K562 (cell line): ENCODE data around the gene ANP32B. TPM values are rescaled to one million over a fixed set of nuclear protein-coding genes. Genes with fewer than 3 reads are reported as not detected.

Experiments used
- ATAC-seq: fragments of 200-7000 bp; cut with Tn5 transposase; 3 replicates; pipeline ENCODE4 v1.9.1; 2020; ENCODE audit warnings: moderate library complexity
- BruUV-seq: library from RNA; stranded (reverse); fragments of 400-500 nt; replicated peaks from 2 replicates; lab custom pipeline; 2021; lab: Mats Ljungman, UMichigan
- CTCF ChIA-PET: fragments of 300-600 bp; formaldehyde crosslinking; extraction: SDS; loops from one replicate; lab custom pipeline; 2021; ENCODE audit warnings: low intra/inter-chr PET ratio; lab: Yijun Ruan, JAX
- POLR2A ChIA-PET: fragments of 300-600, 350-650 bp; sonication (Branson Sonifier 250); formaldehyde crosslinking; extraction: SDS; loops from one replicate; lab custom pipeline; 2021; ENCODE audit warnings: antibody characterized with exemption, inconsistent platforms; lab: Yijun Ruan, JAX
- DNase-seq, 4 experiments: peaks; one replicate each; pipeline versions ENCODE4 v3.0.0 to v3.0.0-alpha.2; 2011 to 2018; ENCODE audit warnings: low spot score in 3 of 4, mixed read lengths in 3 of 4; ENCODE audit errors: extremely low read depth in 1 of 4
- FAIRE-seq: peaks from 2 replicates; lab custom pipeline; 2011; peaks lifted over from hg19 to GRCh38; lab: Jason Lieb, UNC
- H2AFZ ChIP-seq: 2 replicates; pipeline ENCODE4 v1.6.0; 2011; ENCODE audit warnings: low read depth, low read length, control low read depth, inconsistent platforms
- H3K27ac ChIP-seq: fragments of 200-600 bp; 3 replicates; pipeline ENCODE4 v1.8.0; 2011; ENCODE audit warnings: low read depth, mild to moderate bottlenecking, control low read depth, inconsistent platforms, low read length, moderate library complexity, mixed read lengths; ENCODE audit errors: extremely low read depth
- H3K27me3 ChIP-seq, 2 experiments: fragments of 300-600 bp in 1 of 2; 2 replicates in 1 of 2; 3 replicates in 1 of 2; pipeline versions ENCODE4 v1.6.0 to v1.8.0; 2011; ENCODE audit warnings: inconsistent platforms in 2 of 2, low read length in 2 of 2, mild to moderate bottlenecking in 1 of 2, mixed read lengths in 1 of 2, moderate library complexity in 1 of 2; ENCODE audit not compliant: control insufficient read depth in 2 of 2, insufficient read depth in 2 of 2
- H3K36me3 ChIP-seq: fragments of 300-600 bp; 3 replicates; pipeline ENCODE4 v1.8.0; 2011; ENCODE audit warnings: mild to moderate bottlenecking, low read length, inconsistent platforms; ENCODE audit not compliant: control insufficient read depth, insufficient read depth
- H3K4me1 ChIP-seq, 2 experiments: fragments of 200-600 bp in 1 of 2; replicated peaks in 1 of 2; 2 replicates in 1 of 2; 3 replicates in 1 of 2; pipeline versions ENCODE4 v1.5.1 to v1.8.0; 2011; ENCODE audit warnings: inconsistent platforms in 2 of 2, low read length in 2 of 2, mild to moderate bottlenecking in 1 of 2, mixed read lengths in 1 of 2, moderate library complexity in 1 of 2; ENCODE audit not compliant: control insufficient read depth in 2 of 2, insufficient read depth in 2 of 2
- H3K4me2 ChIP-seq: 2 replicates; pipeline ENCODE4 v1.6.1; 2011; ENCODE audit warnings: low read length, control low read depth, inconsistent platforms, mixed read lengths; ENCODE audit not compliant: insufficient read depth
- H3K4me3 ChIP-seq: fragments of 200-600 bp; sonication (generic), shearing (Covaris generic); 2 replicates; pipeline ENCODE4 v1.5.1; 2016; ENCODE audit warnings: control low read depth, inconsistent platforms
- H3K79me2 ChIP-seq: fragments of 200-600 bp; 3 replicates; pipeline ENCODE4 v1.8.0; 2011; ENCODE audit warnings: low read length, inconsistent platforms; ENCODE audit not compliant: control insufficient read depth, insufficient read depth
- H3K9ac ChIP-seq, 2 experiments: 2 replicates each; pipeline versions ENCODE4 v1.6.0 to v1.6.1; 2011; ENCODE audit warnings: low read depth in 2 of 2, low read length in 2 of 2, control low read depth in 1 of 2, inconsistent platforms in 1 of 2, mild to moderate bottlenecking in 1 of 2, mixed read lengths in 1 of 2; ENCODE audit not compliant: insufficient read depth in 1 of 2
- H3K9me1 ChIP-seq: one replicate; pipeline ENCODE4 v1.6.0; 2011; ENCODE audit warnings: inconsistent platforms, mild to moderate bottlenecking, low read length, moderate library complexity; ENCODE audit not compliant: control insufficient read depth, insufficient read depth
- H3K9me3 ChIP-seq: replicated peaks from 2 replicates; pipeline ENCODE4 v1.5.1; 2011; ENCODE audit warnings: low read depth, low read length, inconsistent platforms; ENCODE audit not compliant: control insufficient read depth, insufficient read depth
- H4K20me1 ChIP-seq: replicated peaks from 2 replicates; pipeline ENCODE4 v1.6.1; 2011; ENCODE audit warnings: low read length, inconsistent platforms, mixed read lengths; ENCODE audit not compliant: control insufficient read depth, insufficient read depth
- FIP1L1 ChIP-seq: fragments of 200-400 bp; formaldehyde crosslinking; IDR thresholded peaks from 2 replicates; pipeline ENCODE4 v1.6.1; 2018; ENCODE audit warnings: mild to moderate bottlenecking, low read depth, low read length; ENCODE audit not compliant: poor library complexity, severe bottlenecking
- PML ChIP-seq: IDR thresholded peaks from 2 replicates; pipeline ENCODE4 v1.6.1; 2012; ENCODE audit warnings: low read length, inconsistent platforms
- POLR2G ChIP-seq: fragments of 200-400 bp; formaldehyde crosslinking; IDR thresholded peaks from 2 replicates; pipeline ENCODE4 v1.6.1; 2017; ENCODE audit warnings: low read depth, mild to moderate bottlenecking, antibody characterized with exemption, low read length, moderate library complexity
- POLR2H ChIP-seq: IDR thresholded peaks from 2 replicates; pipeline ENCODE4 v1.6.1; 2016; ENCODE audit warnings: missing genetic modification characterization, low read depth, mild to moderate bottlenecking, control low read depth, missing compliant biosample characterization, moderate library complexity
- SETDB1 ChIP-seq: IDR thresholded peaks from one replicate; pipeline ENCODE4 v1.6.1; 2012; ENCODE audit warnings: low read length, control low read depth, inconsistent platforms
- SLC30A9 ChIP-seq: fragments of 250-450 bp; sonication (Bioruptor Pico); IDR thresholded peaks from 2 replicates; pipeline ENCODE4 v1.8.0; 2022; ENCODE audit warnings: mild to moderate bottlenecking, moderate library complexity
- SMAD2 ChIP-seq: fragments of 150-350 bp; IDR thresholded peaks from 2 replicates; pipeline ENCODE4 v1.6.1; 2014; ENCODE audit warnings: low read depth, mild to moderate bottlenecking, low read length
- ZNF76 ChIP-seq: fragments of 250-450 bp; sonication (Bioruptor Pico); IDR thresholded peaks from 2 replicates; pipeline ENCODE4 v1.4.0; 2020; ENCODE audit warnings: mild to moderate bottlenecking, moderate library complexity, borderline replicate concordance
- WGBS: fragments of 100-300 bp; shearing (Covaris generic); methylation state at CpG from one replicate; pipeline ENCODE4 v1.1.6; 2016; ENCODE audit warnings: low coverage, mixed read lengths; ENCODE audit not compliant: insufficient coverage; ENCODE audit errors: missing lambda C conversion rate; 5-methylcytosine and 5-hydroxymethylcytosine counted together
- in situ Hi-C: fragments of 300-500 bp; cut with MboI; formaldehyde crosslinking; loops from 4 replicates; pipeline ENCODE4 v1.15.0; 2018; ENCODE audit warnings: inconsistent platforms, mixed read lengths
- intact Hi-C: fragments of 100-400 bp; cut with micrococcal nuclease; formaldehyde crosslinking; loops from 2 replicates; pipeline ENCODE4 v1.14.2; 2022
- polyA plus RNA-seq, 8 experiments: library from polyadenylated mRNA; depleted of rRNA in 4 of 8; stranded (reverse) in 5 of 8; unstranded in 3 of 8; fragments of >200 nt; fragmentation: Nextera tagmentation in 2 of 8; fragmentation: Illumina TruSeq in 1 of 8; extraction: Ambion mirVana in 2 of 8; extraction: Trizol in 1 of 8; gene quantifications; 2 replicates each; pipeline versions ENCODE4 v1.2.1 to v1.2.3, GENCODE V29; 2011 to 2014; ENCODE audit warnings: inconsistent platforms in 1 of 8, missing spikeins in 1 of 8
- total RNA-seq, 7 experiments: library from RNA; depleted of rRNA in 6 of 7; stranded (reverse); fragments of >200 nt in 6 of 7; fragmentation: Illumina TruSeq in 2 of 7; extraction: Trizol in 2 of 7; gene quantifications; 2 replicates each; pipeline versions ENCODE4 v1.2.1 to v1.2.3, GENCODE V29; 2011 to 2021; ENCODE audit warnings: low replicate concordance in 1 of 7
- TF ChIP-seq, protein P1 (sequence below): fragments of 250-450 bp; sonication (Bioruptor Pico); IDR thresholded peaks from 2 replicates; pipeline ENCODE4 v1.4.0; 2020; ENCODE audit warnings: borderline replicate concordance
- TF ChIP-seq, protein P2 (sequence below): sonication (generic); formaldehyde crosslinking; IDR thresholded peaks from 2 replicates; pipeline ENCODE4 v1.8.1; 2023; ENCODE audit warnings: missing genetic modification reagents, mild to moderate bottlenecking, borderline replicate concordance
- TF ChIP-seq, protein P3 (sequence below): sonication (generic); IDR thresholded peaks from 2 replicates; pipeline ENCODE4 v1.6.1; 2016

The ANP32B gene
- total and polyA plus RNA-seq, 9 of the 15 experiments (the other 6 are each of a cell fraction or from before 2014, with no cell fraction given) = 68.9 to 815 (median 141) TPM

DNA sequence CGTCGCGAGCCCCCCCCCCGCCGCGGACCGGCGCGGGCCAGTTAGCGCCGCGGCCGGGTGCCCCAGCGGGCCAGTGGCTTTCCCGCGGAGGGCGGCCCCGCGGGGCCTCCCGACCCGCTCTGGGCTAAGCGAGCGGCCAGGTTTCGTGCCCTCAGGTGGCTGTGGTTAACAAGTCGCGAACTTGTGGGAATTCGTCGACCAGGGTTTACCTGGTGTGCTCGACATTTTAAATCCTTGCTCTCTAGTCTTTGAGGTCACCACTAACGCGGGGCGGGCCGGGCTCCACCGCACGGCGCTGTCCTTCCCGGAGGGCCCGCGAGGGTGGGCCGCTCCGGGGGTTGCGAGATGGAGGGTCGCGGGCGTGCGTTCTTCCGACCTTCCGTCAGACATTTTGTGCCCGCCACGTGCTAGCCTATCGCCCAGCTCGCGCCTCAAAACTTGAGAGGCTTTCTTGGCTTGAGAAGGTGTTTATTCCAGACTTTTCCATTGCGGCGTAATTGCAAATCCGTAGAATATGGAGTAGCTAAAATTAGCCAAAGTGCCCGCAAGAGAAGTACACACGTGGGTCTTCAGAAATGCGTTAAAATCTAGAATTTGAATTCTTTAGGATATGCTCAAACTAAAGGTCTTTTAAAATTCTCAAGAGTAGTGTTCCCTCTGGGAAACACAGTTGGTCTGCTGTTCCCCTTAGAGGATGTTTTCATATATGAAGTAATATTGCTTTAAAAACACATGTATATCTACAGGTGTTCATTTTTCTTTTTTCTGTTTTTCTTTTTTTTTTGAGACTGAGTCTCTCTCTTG, 2.1 kb downstream of the ANP32B start:
- Histone ChIP-seq H3K4me1 (peaks cover 33 to 59% of the 10 kb centered on the region in 2 experiments), H3K9me3 (no peaks in the 10 kb centered on the region), H3K27ac (peak overlapping the region; percentile 99), H4K20me1 (peaks cover 34% of the 10 kb centered on the region), H3K36me3 (peaks cover 41% of the 10 kb centered on the region), H3K4me3 (peak overlapping the region; percentile 89), H3K4me2 (peak overlapping the region; percentile 96), H3K27me3 (no peaks in the 10 kb centered on the region), H2AFZ (no peak overlapping the region), H3K9ac (peak overlapping the region; percentile 99), H3K9me1 (no peaks in the 10 kb centered on the region), H3K79me2 (peaks cover 95% of the 10 kb centered on the region)
- in situ Hi-C loops (loop anchor here (5.0 kb wide), 1 partner anchor 63 kb away; the partner anchor contains the start of gene TRMO), intact Hi-C loops (loop anchor here (5.0 kb wide), 1 partner anchor 62 kb away; no protein-coding TSS in a partner anchor)
- DNase-seq (peak in 2 of 4 experiments; percentile 29 to 72), ATAC-seq (peak; percentile 0; the same call in 1 of the 3 replicates), FAIRE-seq (no peak)
- POLR2A ChIA-PET = interaction anchor here (0.6 to 6.2 kb wide), 14 partner anchors 9 to 682 kb away, joined by 3 to 61 read pairs (median 4); partner anchors contain the start of gene TRMO
- BruUV-seq = no TSS peak
- CTCF ChIA-PET = interaction anchor here (0.6 to 1.7 kb wide), 3 partner anchors 10 to 579 kb away, joined by 3 to 8 read pairs (median 3); no protein-coding TSS in a partner anchor
- under 1% methylated on average over 53 of the region's 59 CpGs for WGBS
- TF ChIP-seq, protein P1, sequence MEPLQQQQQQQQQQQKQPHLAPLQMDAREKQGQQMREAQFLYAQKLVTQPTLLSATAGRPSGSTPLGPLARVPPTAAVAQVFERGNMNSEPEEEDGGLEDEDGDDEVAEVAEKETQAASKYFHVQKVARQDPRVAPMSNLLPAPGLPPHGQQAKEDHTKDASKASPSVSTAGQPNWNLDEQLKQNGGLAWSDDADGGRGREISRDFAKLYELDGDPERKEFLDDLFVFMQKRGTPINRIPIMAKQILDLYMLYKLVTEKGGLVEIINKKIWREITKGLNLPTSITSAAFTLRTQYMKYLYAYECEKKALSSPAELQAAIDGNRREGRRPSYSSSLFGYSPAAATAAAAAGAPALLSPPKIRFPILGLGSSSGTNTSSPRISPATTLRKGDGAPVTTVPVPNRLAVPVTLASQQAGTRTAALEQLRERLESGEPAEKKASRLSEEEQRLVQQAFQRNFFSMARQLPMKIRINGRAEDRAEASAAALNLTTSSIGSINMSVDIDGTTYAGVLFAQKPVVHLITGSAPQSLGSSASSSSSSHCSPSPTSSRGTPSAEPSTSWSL (CRISPR knock-in tag) = no peak
- TF ChIP-seq PML (no peak), SMAD2 (no peak), POLR2G (peak; percentile 55; the same call in 1 of the 2 replicates), POLR2H (tag) (no peak), FIP1L1 (no peak), SETDB1 (no peak), SLC30A9 (CRISPR knock-in tag) (no peak), ZNF76 (CRISPR knock-in tag) (no peak)
- TF ChIP-seq, protein P2, sequence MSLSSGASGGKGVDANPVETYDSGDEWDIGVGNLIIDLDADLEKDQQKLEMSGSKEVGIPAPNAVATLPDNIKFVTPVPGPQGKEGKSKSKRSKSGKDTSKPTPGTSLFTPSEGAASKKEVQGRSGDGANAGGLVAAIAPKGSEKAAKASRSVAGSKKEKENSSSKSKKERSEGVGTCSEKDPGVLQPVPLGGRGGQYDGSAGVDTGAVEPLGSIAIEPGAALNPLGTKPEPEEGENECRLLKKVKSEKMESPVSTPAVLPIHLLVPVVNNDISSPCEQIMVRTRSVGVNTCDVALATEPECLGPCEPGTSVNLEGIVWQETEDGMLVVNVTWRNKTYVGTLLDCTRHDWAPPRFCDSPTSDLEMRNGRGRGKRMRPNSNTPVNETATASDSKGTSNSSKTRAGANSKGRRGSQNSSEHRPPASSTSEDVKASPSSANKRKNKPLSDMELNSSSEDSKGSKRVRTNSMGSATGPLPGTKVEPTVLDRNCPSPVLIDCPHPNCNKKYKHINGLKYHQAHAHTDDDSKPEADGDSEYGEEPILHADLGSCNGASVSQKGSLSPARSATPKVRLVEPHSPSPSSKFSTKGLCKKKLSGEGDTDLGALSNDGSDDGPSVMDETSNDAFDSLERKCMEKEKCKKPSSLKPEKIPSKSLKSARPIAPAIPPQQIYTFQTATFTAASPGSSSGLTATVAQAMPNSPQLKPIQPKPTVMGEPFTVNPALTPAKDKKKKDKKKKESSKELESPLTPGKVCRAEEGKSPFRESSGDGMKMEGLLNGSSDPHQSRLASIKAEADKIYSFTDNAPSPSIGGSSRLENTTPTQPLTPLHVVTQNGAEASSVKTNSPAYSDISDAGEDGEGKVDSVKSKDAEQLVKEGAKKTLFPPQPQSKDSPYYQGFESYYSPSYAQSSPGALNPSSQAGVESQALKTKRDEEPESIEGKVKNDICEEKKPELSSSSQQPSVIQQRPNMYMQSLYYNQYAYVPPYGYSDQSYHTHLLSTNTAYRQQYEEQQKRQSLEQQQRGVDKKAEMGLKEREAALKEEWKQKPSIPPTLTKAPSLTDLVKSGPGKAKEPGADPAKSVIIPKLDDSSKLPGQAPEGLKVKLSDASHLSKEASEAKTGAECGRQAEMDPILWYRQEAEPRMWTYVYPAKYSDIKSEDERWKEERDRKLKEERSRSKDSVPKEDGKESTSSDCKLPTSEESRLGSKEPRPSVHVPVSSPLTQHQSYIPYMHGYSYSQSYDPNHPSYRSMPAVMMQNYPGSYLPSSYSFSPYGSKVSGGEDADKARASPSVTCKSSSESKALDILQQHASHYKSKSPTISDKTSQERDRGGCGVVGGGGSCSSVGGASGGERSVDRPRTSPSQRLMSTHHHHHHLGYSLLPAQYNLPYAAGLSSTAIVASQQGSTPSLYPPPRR = no peak
- TF ChIP-seq, protein P3, sequence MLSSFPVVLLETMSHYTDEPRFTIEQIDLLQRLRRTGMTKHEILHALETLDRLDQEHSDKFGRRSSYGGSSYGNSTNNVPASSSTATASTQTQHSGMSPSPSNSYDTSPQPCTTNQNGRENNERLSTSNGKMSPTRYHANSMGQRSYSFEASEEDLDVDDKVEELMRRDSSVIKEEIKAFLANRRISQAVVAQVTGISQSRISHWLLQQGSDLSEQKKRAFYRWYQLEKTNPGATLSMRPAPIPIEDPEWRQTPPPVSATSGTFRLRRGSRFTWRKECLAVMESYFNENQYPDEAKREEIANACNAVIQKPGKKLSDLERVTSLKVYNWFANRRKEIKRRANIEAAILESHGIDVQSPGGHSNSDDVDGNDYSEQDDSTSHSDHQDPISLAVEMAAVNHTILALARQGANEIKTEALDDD = no peak
